ENCODE measurements around the gene LINS1. TPM values are rescaled to one million over a fixed set of nuclear protein-coding genes. Genes with fewer than 3 reads are reported as not detected.

Gene LINS1
- total and polyA plus RNA-seq, 7 donors, result 6.6 to 74.8 (median 13.7) TPM

DNA sequence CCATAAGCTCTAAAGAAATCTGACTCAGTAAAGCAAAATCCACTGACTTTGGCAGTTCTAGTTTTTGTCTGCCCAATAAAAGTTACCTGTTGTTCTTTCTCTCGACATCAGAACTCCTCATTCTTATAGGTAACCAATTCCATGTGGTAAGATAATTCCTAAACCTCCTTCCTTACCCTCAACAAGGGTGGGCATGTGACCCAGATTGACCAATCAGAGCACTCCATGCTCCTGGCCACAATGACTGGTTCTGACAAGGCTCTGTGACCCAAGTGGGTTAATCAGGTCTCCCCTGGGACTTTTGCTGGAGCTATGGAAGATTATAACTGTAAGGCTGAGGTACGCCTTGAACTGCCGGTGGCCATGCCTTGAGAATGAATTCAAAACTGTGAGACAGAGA lies 31.7 kb downstream of the LINS1 start:
- H3K9me3 ChIP-seq, result no peaks in the 10 kb centered on the region
- DNase-seq, result no peak
- 95 to 96% methylated on average over 3 of the region's 3 CpGs for WGBS, 2 donors
- no peaks in the 10 kb centered on the region for H3K4me1 ChIP-seq
- peaks cover 0 to 36% (median 2%) of the 10 kb centered on the region in 4 donors for H3K36me3 ChIP-seq
- intact Hi-C loops (cut with DNase I), result loop anchor here (5.0 kb wide), 1 partner anchor 643 kb away; no protein-coding TSS in a partner anchor
- TF ChIP-seq POLR2A (IDR thresholded peaks at IDR 0.05) (no peak), EP300 (IDR thresholded peaks at IDR 0.05) (no peak), POLR2AphosphoS5 (IDR thresholded peaks at IDR 0.05) (no peak)
- TF ChIP-seq, protein P1, sequence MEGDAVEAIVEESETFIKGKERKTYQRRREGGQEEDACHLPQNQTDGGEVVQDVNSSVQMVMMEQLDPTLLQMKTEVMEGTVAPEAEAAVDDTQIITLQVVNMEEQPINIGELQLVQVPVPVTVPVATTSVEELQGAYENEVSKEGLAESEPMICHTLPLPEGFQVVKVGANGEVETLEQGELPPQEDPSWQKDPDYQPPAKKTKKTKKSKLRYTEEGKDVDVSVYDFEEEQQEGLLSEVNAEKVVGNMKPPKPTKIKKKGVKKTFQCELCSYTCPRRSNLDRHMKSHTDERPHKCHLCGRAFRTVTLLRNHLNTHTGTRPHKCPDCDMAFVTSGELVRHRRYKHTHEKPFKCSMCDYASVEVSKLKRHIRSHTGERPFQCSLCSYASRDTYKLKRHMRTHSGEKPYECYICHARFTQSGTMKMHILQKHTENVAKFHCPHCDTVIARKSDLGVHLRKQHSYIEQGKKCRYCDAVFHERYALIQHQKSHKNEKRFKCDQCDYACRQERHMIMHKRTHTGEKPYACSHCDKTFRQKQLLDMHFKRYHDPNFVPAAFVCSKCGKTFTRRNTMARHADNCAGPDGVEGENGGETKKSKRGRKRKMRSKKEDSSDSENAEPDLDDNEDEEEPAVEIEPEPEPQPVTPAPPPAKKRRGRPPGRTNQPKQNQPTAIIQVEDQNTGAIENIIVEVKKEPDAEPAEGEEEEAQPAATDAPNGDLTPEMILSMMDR (IDR thresholded peaks at IDR 0.05), result no peak
- no peaks in the 10 kb centered on the region for H3K27me3 ChIP-seq
- no peak overlapping the region for H3K4me3 ChIP-seq
- H3K27ac ChIP-seq, result no peak overlapping the region

DNA sequence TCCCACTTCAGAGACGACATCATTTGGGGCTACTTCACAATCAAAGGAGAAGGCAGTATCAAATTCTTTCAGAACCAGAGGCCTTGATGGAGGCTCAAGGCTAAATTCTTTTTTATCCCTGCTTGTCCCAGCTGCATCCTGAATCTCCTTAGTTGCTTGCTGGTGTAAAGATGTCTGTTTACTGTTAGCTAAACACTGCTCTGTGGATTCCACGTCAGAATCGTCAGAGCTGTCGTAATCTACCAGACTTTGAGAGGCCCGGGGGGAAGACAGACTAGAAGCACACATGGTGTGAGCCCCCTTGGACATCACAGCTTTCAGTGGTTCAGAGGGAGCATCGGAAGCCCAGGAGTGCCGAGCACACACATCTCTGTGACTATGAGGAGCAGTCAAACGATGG lies 32.6 kb downstream of the LINS1 start:
- Histone ChIP-seq H3K4me3 (no peak overlapping the region), H3K27ac (no peak overlapping the region), H3K9me3 (no peaks in the 10 kb centered on the region), H3K27me3 (no peaks in the 10 kb centered on the region), H3K36me3 (peaks cover 0 to 34% (median 2%) of the 10 kb centered on the region in 4 donors), H3K4me1 (no peaks in the 10 kb centered on the region)
- no peak for DNase-seq
- TF ChIP-seq EP300 (IDR thresholded peaks at IDR 0.05), result no peak
- TF ChIP-seq POLR2AphosphoS5 (IDR thresholded peaks at IDR 0.05), result no peak
- TF ChIP-seq, protein P1 (IDR thresholded peaks at IDR 0.05), result no peak
- no peak for TF ChIP-seq POLR2A (IDR thresholded peaks at IDR 0.05)
- WGBS, 2 donors, result 84 to 87% methylated on average over 8 of the region's 8 CpGs
- intact Hi-C loops (cut with DNase I), result no loop called here

DNA sequence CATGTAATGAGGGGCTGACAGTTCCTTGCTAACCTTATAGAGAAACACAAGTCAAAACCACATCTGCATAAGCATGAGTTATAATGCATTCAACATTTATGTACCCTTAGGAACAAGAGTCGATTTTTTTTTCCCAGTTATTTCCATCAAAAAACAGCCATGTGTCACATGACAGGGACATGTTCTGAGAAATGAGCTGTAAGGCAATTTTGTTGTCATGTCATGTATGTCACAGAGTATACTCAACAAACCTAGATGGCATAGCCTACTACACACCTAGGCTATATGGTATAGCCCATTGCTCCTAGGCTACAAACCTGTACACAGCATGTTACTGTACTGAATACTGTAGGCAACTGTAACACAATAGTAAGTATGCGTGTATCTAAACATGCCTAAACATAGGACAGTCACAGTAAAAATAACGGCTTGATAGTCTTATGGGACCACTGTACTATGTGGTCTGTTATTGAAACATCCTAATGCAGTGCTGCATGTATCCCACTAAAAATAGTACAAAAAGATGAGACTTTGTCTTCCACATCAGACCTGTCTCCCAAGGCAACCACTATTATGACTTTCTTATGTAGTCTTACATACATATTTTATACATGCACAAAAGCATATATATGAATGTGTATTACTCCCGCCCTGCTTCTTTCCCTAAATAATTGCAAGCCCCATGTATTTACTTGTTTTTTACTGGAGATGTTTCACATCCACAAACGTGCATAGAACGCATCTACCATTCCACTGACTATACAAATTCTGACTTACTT lies 34.9 kb downstream of the LINS1 start:
- H3K36me3 ChIP-seq, result peaks cover 0 to 16% (median 2%) of the 10 kb centered on the region in 4 donors
- no peaks in the 10 kb centered on the region for H3K4me1 ChIP-seq
- no peak for TF ChIP-seq EP300 (IDR thresholded peaks at IDR 0.05)
- TF ChIP-seq, protein P1 (IDR thresholded peaks at IDR 0.05), result no peak
- no peak for TF ChIP-seq POLR2AphosphoS5 (IDR thresholded peaks at IDR 0.05)
- no peak for TF ChIP-seq POLR2A (IDR thresholded peaks at IDR 0.05)
- H3K9me3 ChIP-seq, result no peaks in the 10 kb centered on the region
- H3K27me3 ChIP-seq, result no peaks in the 10 kb centered on the region
- no peak for DNase-seq
- 94 to 95% methylated on average over 6 of the region's 6 CpGs for WGBS, 2 donors
- intact Hi-C loops (cut with DNase I), result no loop called here
- no peak overlapping the region for H3K4me3 ChIP-seq
- no peak overlapping the region for H3K27ac ChIP-seq

GRCh38 chr15:100565591-100565990 lies 36.4 kb downstream of the LINS1 start:
- no peak for DNase-seq
- H3K4me3 ChIP-seq, result no peak overlapping the region
- no peaks in the 10 kb centered on the region for H3K9me3 ChIP-seq
- H3K27me3 ChIP-seq, result no peaks in the 10 kb centered on the region
- H3K27ac ChIP-seq, result no peak overlapping the region
- 86 to 90% methylated on average over 3 of the region's 3 CpGs for WGBS, 2 donors
- TF ChIP-seq POLR2AphosphoS5 (IDR thresholded peaks at IDR 0.05), result no peak
- TF ChIP-seq, protein P1 (IDR thresholded peaks at IDR 0.05), result no peak
- peaks cover 0 to 16% (median 2%) of the 10 kb centered on the region in 4 donors for H3K36me3 ChIP-seq
- intact Hi-C loops (cut with DNase I), result no loop called here
- H3K4me1 ChIP-seq, result no peaks in the 10 kb centered on the region

- Histone ChIP-seq H3K9me3 (no peaks in the 10 kb centered on the region), H3K27ac (no peak overlapping the region), H3K4me1 (no peaks in the 10 kb centered on the region), H3K36me3 (no peaks in the 10 kb centered on the region), H3K27me3 (no peaks in the 10 kb centered on the region), H3K4me3 (no peak overlapping the region)
- TF ChIP-seq POLR2A (IDR thresholded peaks at IDR 0.05) (no peak), EP300 (IDR thresholded peaks at IDR 0.05) (no peak), POLR2AphosphoS5 (IDR thresholded peaks at IDR 0.05) (no peak)
- TF ChIP-seq, protein P1 (IDR thresholded peaks at IDR 0.05), result no peak
- intact Hi-C loops (cut with DNase I), result no loop called here
- DNase-seq, result no peak
These were observed 41.7 kb downstream of the LINS1 start for GRCh38 chr15:100560323-100560722.

Data from sigmoid colon (tissue), 7 donors.